ENCODE measurements around the gene ACOX2. TPM values are rescaled to one million over a fixed set of nuclear protein-coding genes. Genes with fewer than 3 reads are reported as not detected.
A peak's percentile ranks its signal among the peaks of the same experiment; 100 is the strongest.

The ACOX2 gene
- total RNA-seq, 1 experiment from 2014 or later: 14.4 TPM

DNA sequence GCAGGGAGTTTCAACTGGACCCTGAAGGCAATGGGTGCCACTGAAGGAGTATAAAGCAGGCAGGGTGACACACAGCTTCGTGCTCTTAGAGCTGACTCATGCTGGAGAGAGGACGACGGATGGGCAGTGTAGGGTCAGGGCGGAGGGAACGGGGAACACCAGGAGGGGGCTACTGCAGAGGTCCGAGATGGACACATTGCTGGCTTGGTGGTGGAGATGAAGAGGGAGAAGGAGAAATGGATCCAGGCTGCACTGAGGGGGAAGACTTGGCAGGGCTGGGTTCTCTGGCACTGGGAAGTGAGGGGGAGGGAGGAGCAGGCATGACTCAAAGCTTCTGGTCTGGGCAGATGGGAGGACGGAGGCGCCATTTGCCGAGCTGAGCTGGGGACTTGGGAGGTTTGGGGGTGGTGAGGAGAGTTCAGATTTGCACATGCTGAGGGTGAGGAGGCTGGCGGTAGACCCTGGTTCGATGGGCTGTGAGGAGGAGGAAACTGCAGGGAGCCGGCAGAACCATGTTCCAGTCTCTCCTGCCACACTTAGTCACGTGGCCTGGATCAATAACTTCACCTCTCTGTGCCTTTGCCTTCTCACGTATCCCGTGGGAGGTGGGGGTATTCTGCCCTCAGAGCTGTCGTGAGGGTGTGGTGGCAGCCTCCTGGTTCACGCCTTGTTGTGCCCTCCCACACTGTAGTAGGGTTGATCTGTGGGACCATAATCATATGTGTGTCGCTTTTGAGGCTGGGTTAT is 49.7 kb downstream of the ACOX2 start:
- ChIA-PET CTCF (interaction anchor here (0.5 to 5.2 kb wide), 9 partner anchors 15 to 119 kb away, joined by 3 to 28 read pairs (median 4); no protein-coding TSS in a partner anchor), POLR2A (interaction anchor here (0.7 to 5.1 kb wide), 5 partner anchors 13 to 107 kb away, joined by 4 to 33 read pairs (median 6); no protein-coding TSS in a partner anchor)
- Mint-ChIP-seq H3K36me3 (ENCODE audit: insufficient read depth, unreplicated experiment) (no peaks in the 10 kb centered on the region), H3K4me1 (ENCODE audit: insufficient read depth, unreplicated experiment) (peaks cover 24% of the 10 kb centered on the region), H3K9me3 (ENCODE audit: unreplicated experiment) (no peaks in the 10 kb centered on the region), H3K27ac (ENCODE audit: low read depth, unreplicated experiment) (peak overlapping the region; percentile 84), H3K4me3 (ENCODE audit: unreplicated experiment) (peak overlapping the region; percentile 59), H3K27me3 (ENCODE audit: insufficient read depth, unreplicated experiment) (no peaks in the 10 kb centered on the region)
- BruUV-seq (replicated peaks): no TSS peak
- DNase-seq (ENCODE audit: unreplicated experiment): peak; percentile 71
- intact Hi-C loops (cut with micrococcal nuclease): loop anchor here (2.0 kb wide), 1 partner anchor 17 kb away; no protein-coding TSS in a partner anchor
- TF ChIP-seq CTCF (IDR thresholded peaks at IDR 0.05; ENCODE audit: unreplicated experiment): no peak

- CTCF ChIA-PET: interaction anchor here (0.6 to 5.2 kb wide), 6 partner anchors 14 to 1272 kb away, joined by 3 to 28 read pairs (median 7); no protein-coding TSS in a partner anchor
- POLR2A ChIA-PET: interaction anchor here (1.3 to 5.1 kb wide), 4 partner anchors 12 to 53 kb away, joined by 4 to 33 read pairs (median 5); no protein-coding TSS in a partner anchor
- Mint-ChIP-seq H3K27ac (ENCODE audit: low read depth, unreplicated experiment) (no peak overlapping the region), H3K9me3 (ENCODE audit: unreplicated experiment) (no peaks in the 10 kb centered on the region), H3K36me3 (ENCODE audit: insufficient read depth, unreplicated experiment) (no peaks in the 10 kb centered on the region), H3K27me3 (ENCODE audit: insufficient read depth, unreplicated experiment) (no peaks in the 10 kb centered on the region), H3K4me1 (ENCODE audit: insufficient read depth, unreplicated experiment) (peaks cover 18% of the 10 kb centered on the region), H3K4me3 (ENCODE audit: unreplicated experiment) (no peak overlapping the region)
- intact Hi-C loops (cut with micrococcal nuclease): loop anchor here (2.0 kb wide), 1 partner anchor 15 kb away; no protein-coding TSS in a partner anchor
- BruUV-seq (replicated peaks): no TSS peak
- no peak for TF ChIP-seq CTCF (IDR thresholded peaks at IDR 0.05; ENCODE audit: unreplicated experiment)
- DNase-seq (ENCODE audit: unreplicated experiment): no peak
Measured at GRCh38 chr3:58485801-58486435, 51.1 kb downstream of the ACOX2 start.

- H3K27me3 Mint-ChIP-seq (ENCODE audit: insufficient read depth, unreplicated experiment): no peaks in the 10 kb centered on the region
- no peak overlapping the region for H3K27ac Mint-ChIP-seq (ENCODE audit: low read depth, unreplicated experiment)
- H3K4me3 Mint-ChIP-seq (ENCODE audit: unreplicated experiment): no peak overlapping the region
- no peaks in the 10 kb centered on the region for H3K9me3 Mint-ChIP-seq (ENCODE audit: unreplicated experiment)
- BruUV-seq (replicated peaks): no TSS peak
- CTCF ChIA-PET: interaction anchor here (0.5 to 5.2 kb wide), 4 partner anchors 13 to 1314 kb away, joined by 3 to 28 read pairs (median 3); no protein-coding TSS in a partner anchor
- no peaks in the 10 kb centered on the region for H3K36me3 Mint-ChIP-seq (ENCODE audit: insufficient read depth, unreplicated experiment)
- no peak for DNase-seq (ENCODE audit: unreplicated experiment)
- peaks cover 18% of the 10 kb centered on the region for H3K4me1 Mint-ChIP-seq (ENCODE audit: insufficient read depth, unreplicated experiment)
- intact Hi-C loops (cut with micrococcal nuclease): no loop called here
- no peak for TF ChIP-seq CTCF (IDR thresholded peaks at IDR 0.05; ENCODE audit: unreplicated experiment)
- POLR2A ChIA-PET: interaction anchor here (5.1 kb wide), 1 partner anchor 13 kb away, joined by 33 read pairs; no protein-coding TSS in a partner anchor
Measured at GRCh38 chr3:58484722-58485069, 52.3 kb downstream of the ACOX2 start.

Measured in MCF 10A (cell line).